SK-N-SH treated with all-trans-retinoic acid at 6 μM for 48 hours (cell line): ENCODE measurements around the gene RALB.

Experiments used
- ATAC-seq: fragments of 200-7000 bp; cut with Tn5 transposase; 3 replicates; pipeline ENCODE4 v1.9.1; 2020; ENCODE audit warnings: mild to moderate bottlenecking, moderate library complexity
- BACH2 ChIP-seq: fragments of 250-450 bp; sonication (Bioruptor Pico); IDR thresholded peaks from 2 replicates; pipeline ENCODE4 v1.9.0; 2021; ENCODE audit warnings: mild to moderate bottlenecking, borderline replicate concordance
- CSDC2 ChIP-seq: fragments of 250-450 bp; sonication (Bioruptor Pico); IDR thresholded peaks from 2 replicates; pipeline ENCODE4 v1.5.0; 2020; ENCODE audit warnings: mild to moderate bottlenecking, moderate library complexity
- ISL1 ChIP-seq: fragments of 250-450 bp; sonication (Bioruptor Pico); IDR thresholded peaks from 2 replicates; pipeline ENCODE4 v2.1.2; 2022; ENCODE audit warnings: mild to moderate bottlenecking, moderate library complexity
- OSR1 ChIP-seq: fragments of 250-450 bp; sonication (Bioruptor Pico); IDR thresholded peaks from 2 replicates; pipeline ENCODE4 v1.8.0; 2022; ENCODE audit warnings: moderate library complexity, mild to moderate bottlenecking, inconsistent platforms
- POU6F1 ChIP-seq: fragments of 250-450 bp; sonication (Bioruptor Pico); IDR thresholded peaks from 2 replicates; pipeline ENCODE4 v1.8.0; 2021; ENCODE audit warnings: low read depth, mild to moderate bottlenecking, moderate library complexity, borderline replicate concordance
- PPARA ChIP-seq: fragments of 250-450 bp; sonication (Bioruptor Pico); IDR thresholded peaks from 2 replicates; pipeline ENCODE4 v1.5.0; 2020; ENCODE audit warnings: mild to moderate bottlenecking, borderline replicate concordance
- RARB ChIP-seq: fragments of 250-450 bp; sonication (Bioruptor Pico); IDR thresholded peaks from 2 replicates; pipeline ENCODE4 v1.8.0; 2021; ENCODE audit warnings: mild to moderate bottlenecking, moderate library complexity
- SNAI2 ChIP-seq: fragments of 250-450 bp; sonication (Bioruptor Pico); IDR thresholded peaks from 2 replicates; pipeline ENCODE4 v1.5.0; 2020; ENCODE audit warnings: mild to moderate bottlenecking, moderate library complexity
- TOX ChIP-seq: fragments of 250-450 bp; sonication (Bioruptor Pico); IDR thresholded peaks from 2 replicates; pipeline ENCODE4 v1.8.0; 2021; ENCODE audit warnings: mild to moderate bottlenecking, moderate library complexity, borderline replicate concordance
- ZC3H10 ChIP-seq: fragments of 250-450 bp; sonication (Bioruptor Pico); IDR thresholded peaks from 2 replicates; pipeline ENCODE4 v1.5.1; 2021; ENCODE audit warnings: mild to moderate bottlenecking, moderate library complexity
- ZFP3 ChIP-seq: fragments of 250-450 bp; sonication (Bioruptor Pico); IDR thresholded peaks from 2 replicates; pipeline ENCODE4 v1.5.0; 2020; ENCODE audit warnings: mild to moderate bottlenecking, moderate library complexity
- ZNF565 ChIP-seq: fragments of 450-650 bp; formaldehyde crosslinking; conservative IDR thresholded peaks from 2 replicates; pipeline ENCODE4 v1.5.0; 2020; ENCODE audit warnings: low read depth, mild to moderate bottlenecking, moderate library complexity
- ZNF70 ChIP-seq: fragments of 450-650 bp; formaldehyde crosslinking; IDR thresholded peaks from 2 replicates; pipeline ENCODE4 v1.5.0; 2020; ENCODE audit warnings: mild to moderate bottlenecking, moderate library complexity
- ZNF8 ChIP-seq: fragments of 450-650 bp; formaldehyde crosslinking; IDR thresholded peaks from 2 replicates; pipeline ENCODE4 v1.5.0; 2020; ENCODE audit warnings: mild to moderate bottlenecking, moderate library complexity
- TF ChIP-seq, protein P1 (sequence below): fragments of 250-450 bp; sonication (Bioruptor Pico); IDR thresholded peaks from 2 replicates; pipeline ENCODE4 v1.8.0; 2020; ENCODE audit warnings: mild to moderate bottlenecking, moderate library complexity, borderline replicate concordance
- TF ChIP-seq, protein P2 (sequence below): fragments of 250-450 bp; sonication (Bioruptor Pico); IDR thresholded peaks from 2 replicates; pipeline ENCODE4 v1.5.1; 2020; ENCODE audit warnings: low read depth, mild to moderate bottlenecking, moderate library complexity
- TF ChIP-seq, protein P3 (sequence below): fragments of 250-450 bp; sonication (Bioruptor Pico); IDR thresholded peaks from 2 replicates; pipeline ENCODE4 v1.5.0; 2020; ENCODE audit warnings: mild to moderate bottlenecking, moderate library complexity
- TF ChIP-seq, protein P4 (sequence below): fragments of 250-450 bp; sonication (Bioruptor Pico); IDR thresholded peaks from 2 replicates; pipeline ENCODE4 v1.5.1; 2021; ENCODE audit warnings: mild to moderate bottlenecking, moderate library complexity

RALB gene

GRCh38 chr2:120330946-120331822 lies 78.5 kb downstream of the RALB start (continued):
- TF ChIP-seq ZNF565 (CRISPR knock-in tag) = no peak
- no peak for TF ChIP-seq SNAI2 (CRISPR knock-in tag)
- no peak for TF ChIP-seq RARB (CRISPR knock-in tag)
- no peak for TF ChIP-seq TOX (CRISPR knock-in tag)
- TF ChIP-seq ZNF70 (CRISPR knock-in tag) = no peak

- no peak for TF ChIP-seq POU6F1
- no peak for TF ChIP-seq ZNF565 (CRISPR knock-in tag)
- TF ChIP-seq RARB (CRISPR knock-in tag) = no peak
- TF ChIP-seq OSR1 (CRISPR knock-in tag) = no peak
- TF ChIP-seq, protein P1, sequence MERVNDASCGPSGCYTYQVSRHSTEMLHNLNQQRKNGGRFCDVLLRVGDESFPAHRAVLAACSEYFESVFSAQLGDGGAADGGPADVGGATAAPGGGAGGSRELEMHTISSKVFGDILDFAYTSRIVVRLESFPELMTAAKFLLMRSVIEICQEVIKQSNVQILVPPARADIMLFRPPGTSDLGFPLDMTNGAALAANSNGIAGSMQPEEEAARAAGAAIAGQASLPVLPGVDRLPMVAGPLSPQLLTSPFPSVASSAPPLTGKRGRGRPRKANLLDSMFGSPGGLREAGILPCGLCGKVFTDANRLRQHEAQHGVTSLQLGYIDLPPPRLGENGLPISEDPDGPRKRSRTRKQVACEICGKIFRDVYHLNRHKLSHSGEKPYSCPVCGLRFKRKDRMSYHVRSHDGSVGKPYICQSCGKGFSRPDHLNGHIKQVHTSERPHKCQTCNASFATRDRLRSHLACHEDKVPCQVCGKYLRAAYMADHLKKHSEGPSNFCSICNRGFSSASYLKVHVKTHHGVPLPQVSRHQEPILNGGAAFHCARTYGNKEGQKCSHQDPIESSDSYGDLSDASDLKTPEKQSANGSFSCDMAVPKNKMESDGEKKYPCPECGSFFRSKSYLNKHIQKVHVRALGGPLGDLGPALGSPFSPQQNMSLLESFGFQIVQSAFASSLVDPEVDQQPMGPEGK (CRISPR knock-in tag) = no peak
- no peak for TF ChIP-seq BACH2
- TF ChIP-seq ISL1 = no peak
- TF ChIP-seq, protein P2, sequence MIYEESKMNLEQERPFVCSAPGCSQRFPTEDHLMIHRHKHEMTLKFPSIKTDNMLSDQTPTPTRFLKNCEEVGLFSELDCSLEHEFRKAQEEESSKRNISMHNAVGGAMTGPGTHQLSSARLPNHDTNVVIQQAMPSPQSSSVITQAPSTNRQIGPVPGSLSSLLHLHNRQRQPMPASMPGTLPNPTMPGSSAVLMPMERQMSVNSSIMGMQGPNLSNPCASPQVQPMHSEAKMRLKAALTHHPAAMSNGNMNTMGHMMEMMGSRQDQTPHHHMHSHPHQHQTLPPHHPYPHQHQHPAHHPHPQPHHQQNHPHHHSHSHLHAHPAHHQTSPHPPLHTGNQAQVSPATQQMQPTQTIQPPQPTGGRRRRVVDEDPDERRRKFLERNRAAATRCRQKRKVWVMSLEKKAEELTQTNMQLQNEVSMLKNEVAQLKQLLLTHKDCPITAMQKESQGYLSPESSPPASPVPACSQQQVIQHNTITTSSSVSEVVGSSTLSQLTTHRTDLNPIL (CRISPR knock-in tag) = no peak
- TF ChIP-seq, all 23 proteins: peak for 0
- ATAC-seq = no peak
Measured at GRCh38 chr2:120331903-120332302, 79.3 kb downstream of the RALB start.

GRCh38 chr2:120332384-120332783 lies 79.7 kb downstream of the RALB start:
- ATAC-seq = no peak
- TF ChIP-seq ZNF8 (CRISPR knock-in tag) = no peak
- TF ChIP-seq SNAI2 (CRISPR knock-in tag) = no peak
- no peak for TF ChIP-seq CSDC2 (CRISPR knock-in tag)
- no peak for TF ChIP-seq OSR1 (CRISPR knock-in tag)
- no peak for TF ChIP-seq RARB (CRISPR knock-in tag)
- TF ChIP-seq, protein P3, sequence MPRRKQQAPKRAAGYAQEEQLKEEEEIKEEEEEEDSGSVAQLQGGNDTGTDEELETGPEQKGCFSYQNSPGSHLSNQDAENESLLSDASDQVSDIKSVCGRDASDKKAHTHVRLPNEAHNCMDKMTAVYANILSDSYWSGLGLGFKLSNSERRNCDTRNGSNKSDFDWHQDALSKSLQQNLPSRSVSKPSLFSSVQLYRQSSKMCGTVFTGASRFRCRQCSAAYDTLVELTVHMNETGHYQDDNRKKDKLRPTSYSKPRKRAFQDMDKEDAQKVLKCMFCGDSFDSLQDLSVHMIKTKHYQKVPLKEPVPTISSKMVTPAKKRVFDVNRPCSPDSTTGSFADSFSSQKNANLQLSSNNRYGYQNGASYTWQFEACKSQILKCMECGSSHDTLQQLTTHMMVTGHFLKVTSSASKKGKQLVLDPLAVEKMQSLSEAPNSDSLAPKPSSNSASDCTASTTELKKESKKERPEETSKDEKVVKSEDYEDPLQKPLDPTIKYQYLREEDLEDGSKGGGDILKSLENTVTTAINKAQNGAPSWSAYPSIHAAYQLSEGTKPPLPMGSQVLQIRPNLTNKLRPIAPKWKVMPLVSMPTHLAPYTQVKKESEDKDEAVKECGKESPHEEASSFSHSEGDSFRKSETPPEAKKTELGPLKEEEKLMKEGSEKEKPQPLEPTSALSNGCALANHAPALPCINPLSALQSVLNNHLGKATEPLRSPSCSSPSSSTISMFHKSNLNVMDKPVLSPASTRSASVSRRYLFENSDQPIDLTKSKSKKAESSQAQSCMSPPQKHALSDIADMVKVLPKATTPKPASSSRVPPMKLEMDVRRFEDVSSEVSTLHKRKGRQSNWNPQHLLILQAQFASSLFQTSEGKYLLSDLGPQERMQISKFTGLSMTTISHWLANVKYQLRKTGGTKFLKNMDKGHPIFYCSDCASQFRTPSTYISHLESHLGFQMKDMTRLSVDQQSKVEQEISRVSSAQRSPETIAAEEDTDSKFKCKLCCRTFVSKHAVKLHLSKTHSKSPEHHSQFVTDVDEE = no peak
- no peak for TF ChIP-seq ZC3H10 (CRISPR knock-in tag)
- no peak for TF ChIP-seq PPARA
- TF ChIP-seq, all 23 proteins: peak for 0

DNA sequence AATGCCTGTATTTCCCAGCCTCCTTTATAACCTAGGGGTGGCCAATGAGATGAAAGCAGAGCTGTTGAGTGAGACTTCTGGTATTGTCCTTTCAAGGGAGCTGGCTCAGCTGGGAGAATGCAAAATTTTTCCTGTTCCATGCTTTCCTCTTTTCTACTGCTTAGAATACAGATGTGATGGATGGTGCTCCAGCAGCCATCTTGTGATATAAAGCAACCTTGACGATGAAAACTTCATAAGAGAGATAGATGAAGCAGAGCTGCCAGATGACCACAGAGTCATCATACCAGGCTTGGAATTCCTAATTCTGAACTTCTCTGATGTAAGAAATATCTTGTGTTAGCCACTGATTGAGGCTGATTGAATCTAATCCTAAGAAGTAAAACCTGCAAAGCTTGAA lies 81.4 kb downstream of the RALB start:
- TF ChIP-seq ZFP3 (CRISPR knock-in tag) (no peak), BACH2 (no peak), RARB (CRISPR knock-in tag) (no peak)
- TF ChIP-seq, protein P4, sequence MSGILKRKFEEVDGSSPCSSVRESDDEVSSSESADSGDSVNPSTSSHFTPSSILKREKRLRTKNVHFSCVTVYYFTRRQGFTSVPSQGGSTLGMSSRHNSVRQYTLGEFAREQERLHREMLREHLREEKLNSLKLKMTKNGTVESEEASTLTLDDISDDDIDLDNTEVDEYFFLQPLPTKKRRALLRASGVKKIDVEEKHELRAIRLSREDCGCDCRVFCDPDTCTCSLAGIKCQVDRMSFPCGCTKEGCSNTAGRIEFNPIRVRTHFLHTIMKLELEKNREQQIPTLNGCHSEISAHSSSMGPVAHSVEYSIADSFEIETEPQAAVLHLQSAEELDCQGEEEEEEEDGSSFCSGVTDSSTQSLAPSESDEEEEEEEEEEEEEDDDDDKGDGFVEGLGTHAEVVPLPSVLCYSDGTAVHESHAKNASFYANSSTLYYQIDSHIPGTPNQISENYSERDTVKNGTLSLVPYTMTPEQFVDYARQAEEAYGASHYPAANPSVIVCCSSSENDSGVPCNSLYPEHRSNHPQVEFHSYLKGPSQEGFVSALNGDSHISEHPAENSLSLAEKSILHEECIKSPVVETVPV (CRISPR knock-in tag) = no peak
- TF ChIP-seq, all 23 proteins: peak for 0
- ATAC-seq = no peak
